ENCODE results near the gene ANO7. TPM values are rescaled to one million over a fixed set of nuclear protein-coding genes. Genes with fewer than 3 reads are reported as not detected.

The ANO7 gene
- polyA plus RNA-seq, 2 donors: 0.14 to 0.21 TPM

- H3K36me3 ChIP-seq (ENCODE audit: control insufficient read depth in 2 of 2, insufficient read depth in 2 of 2, low read length in 1 of 2): peaks cover 23 to 71% of the 10 kb centered on the region in 2 donors
Observed at GRCh38 chr2:241228860-241229516, 40.5 kb downstream of the ANO7 start.

GRCh38 chr2:241229563-241230401 is 41.3 kb downstream of the ANO7 start:
- Histone ChIP-seq H3K36me3 (ENCODE audit: control insufficient read depth in 2 of 2, insufficient read depth in 2 of 2, low read length in 1 of 2) (peaks cover 30 to 79% of the 10 kb centered on the region in 2 donors), H3K27me3 (ENCODE audit: control insufficient read depth in 1 of 2, insufficient read depth in 2 of 2, low read length in 2 of 2) (no peaks in the 10 kb centered on the region), H3K4me3 (ENCODE audit: low read depth in 1 of 2, low read length in 2 of 2) (no peak overlapping the region), H3K27ac (ENCODE audit: low read depth in 2 of 2, low read length in 1 of 2) (no peak overlapping the region), H3K9me3 (ENCODE audit: control insufficient read depth in 2 of 2, insufficient read depth in 1 of 2, low read depth in 1 of 2, low read length in 1 of 2) (no peaks in the 10 kb centered on the region), H3K4me1 (ENCODE audit: control insufficient read depth in 2 of 2, insufficient read depth in 2 of 2, low read length in 1 of 2) (peaks cover 0 to 2% of the 10 kb centered on the region in 2 donors)
- 88 to 91% methylated on average over 29 of the region's 29 CpGs for WGBS, 2 donors

More at GRCh38 chr2:241228860-241229516, 40.5 kb downstream of the ANO7 start:
- no peak overlapping the region for H3K4me3 ChIP-seq (ENCODE audit: low read depth in 1 of 2, low read length in 2 of 2)
- 75 to 78% methylated on average over 20 of the region's 20 CpGs for WGBS, 2 donors
- no peak overlapping the region for H3K27ac ChIP-seq (ENCODE audit: low read depth in 2 of 2, low read length in 1 of 2)
- no peaks in the 10 kb centered on the region for H3K27me3 ChIP-seq (ENCODE audit: control insufficient read depth in 1 of 2, insufficient read depth in 2 of 2, low read length in 2 of 2)
- H3K4me1 ChIP-seq (ENCODE audit: control insufficient read depth in 2 of 2, insufficient read depth in 2 of 2, low read length in 1 of 2): peaks cover 0 to 2% of the 10 kb centered on the region in 2 donors
- no peaks in the 10 kb centered on the region for H3K9me3 ChIP-seq (ENCODE audit: control insufficient read depth in 2 of 2, insufficient read depth in 1 of 2, low read depth in 1 of 2, low read length in 1 of 2)

GRCh38 chr2:241230435-241230834 is 42.0 kb downstream of the ANO7 start:
- H3K27ac ChIP-seq (ENCODE audit: low read depth in 2 of 2, low read length in 1 of 2): no peak overlapping the region
- no peak overlapping the region for H3K4me3 ChIP-seq (ENCODE audit: low read depth in 1 of 2, low read length in 2 of 2)
- WGBS, 2 donors: 93 to 96% methylated on average over 19 of the region's 19 CpGs
- peaks cover 36 to 84% of the 10 kb centered on the region in 2 donors for H3K36me3 ChIP-seq (ENCODE audit: control insufficient read depth in 2 of 2, insufficient read depth in 2 of 2, low read length in 1 of 2)
- H3K4me1 ChIP-seq (ENCODE audit: control insufficient read depth in 2 of 2, insufficient read depth in 2 of 2, low read length in 1 of 2): peaks cover 0 to 2% of the 10 kb centered on the region in 2 donors
- no peaks in the 10 kb centered on the region for H3K27me3 ChIP-seq (ENCODE audit: control insufficient read depth in 1 of 2, insufficient read depth in 2 of 2, low read length in 2 of 2)
- H3K9me3 ChIP-seq (ENCODE audit: control insufficient read depth in 2 of 2, insufficient read depth in 1 of 2, low read depth in 1 of 2, low read length in 1 of 2): no peaks in the 10 kb centered on the region

GRCh38 chr2:241232736-241233575 is 44.5 kb downstream of the ANO7 start:
- H3K9me3 ChIP-seq (ENCODE audit: control insufficient read depth in 2 of 2, insufficient read depth in 1 of 2, low read depth in 1 of 2, low read length in 1 of 2): no peaks in the 10 kb centered on the region
- H3K36me3 ChIP-seq (ENCODE audit: control insufficient read depth in 2 of 2, insufficient read depth in 2 of 2, low read length in 1 of 2): peaks cover 39 to 82% of the 10 kb centered on the region in 2 donors
- 86 to 87% methylated on average over 13 of the region's 13 CpGs for WGBS, 2 donors

GRCh38 chr2:241234066-241234790 is 45.8 kb downstream of the ANO7 start:
- WGBS, 2 donors: 83 to 86% methylated on average over 21 of the region's 21 CpGs

More at GRCh38 chr2:241232736-241233575, 44.5 kb downstream of the ANO7 start:
- Histone ChIP-seq H3K4me1 (ENCODE audit: control insufficient read depth in 2 of 2, insufficient read depth in 2 of 2, low read length in 1 of 2) (peaks cover 0 to 2% of the 10 kb centered on the region in 2 donors), H3K27ac (ENCODE audit: low read depth in 2 of 2, low read length in 1 of 2) (no peak overlapping the region), H3K27me3 (ENCODE audit: control insufficient read depth in 1 of 2, insufficient read depth in 2 of 2, low read length in 2 of 2) (no peaks in the 10 kb centered on the region), H3K4me3 (ENCODE audit: low read depth in 1 of 2, low read length in 2 of 2) (no peak overlapping the region)

GRCh38 chr2:241234962-241235740 is 46.7 kb downstream of the ANO7 start:
- H3K4me3 ChIP-seq (ENCODE audit: low read depth in 1 of 2, low read length in 2 of 2): no peak overlapping the region
- peaks cover 30 to 81% of the 10 kb centered on the region in 2 donors for H3K36me3 ChIP-seq (ENCODE audit: control insufficient read depth in 2 of 2, insufficient read depth in 2 of 2, low read length in 1 of 2)
- no peaks in the 10 kb centered on the region for H3K27me3 ChIP-seq (ENCODE audit: control insufficient read depth in 1 of 2, insufficient read depth in 2 of 2, low read length in 2 of 2)
- peaks cover 0 to 2% of the 10 kb centered on the region in 2 donors for H3K4me1 ChIP-seq (ENCODE audit: control insufficient read depth in 2 of 2, insufficient read depth in 2 of 2, low read length in 1 of 2)
- H3K9me3 ChIP-seq (ENCODE audit: control insufficient read depth in 2 of 2, insufficient read depth in 1 of 2, low read depth in 1 of 2, low read length in 1 of 2): no peaks in the 10 kb centered on the region
- no peak overlapping the region for H3K27ac ChIP-seq (ENCODE audit: low read depth in 2 of 2, low read length in 1 of 2)
- 83 to 85% methylated on average over 26 of the region's 26 CpGs for WGBS, 2 donors

More at GRCh38 chr2:241234066-241234790, 45.8 kb downstream of the ANO7 start:
- Histone ChIP-seq H3K4me1 (ENCODE audit: control insufficient read depth in 2 of 2, insufficient read depth in 2 of 2, low read length in 1 of 2) (peaks cover 0 to 2% of the 10 kb centered on the region in 2 donors), H3K27ac (ENCODE audit: low read depth in 2 of 2, low read length in 1 of 2) (no peak overlapping the region), H3K9me3 (ENCODE audit: control insufficient read depth in 2 of 2, insufficient read depth in 1 of 2, low read depth in 1 of 2, low read length in 1 of 2) (no peaks in the 10 kb centered on the region), H3K36me3 (ENCODE audit: control insufficient read depth in 2 of 2, insufficient read depth in 2 of 2, low read length in 1 of 2) (peaks cover 39 to 79% of the 10 kb centered on the region in 2 donors), H3K27me3 (ENCODE audit: control insufficient read depth in 1 of 2, insufficient read depth in 2 of 2, low read length in 2 of 2) (no peaks in the 10 kb centered on the region), H3K4me3 (ENCODE audit: low read depth in 1 of 2, low read length in 2 of 2) (no peak overlapping the region)

- Histone ChIP-seq H3K9me3 (ENCODE audit: control insufficient read depth in 2 of 2, insufficient read depth in 1 of 2, low read depth in 1 of 2, low read length in 1 of 2) (no peaks in the 10 kb centered on the region), H3K27me3 (ENCODE audit: control insufficient read depth in 1 of 2, insufficient read depth in 2 of 2, low read length in 2 of 2) (no peaks in the 10 kb centered on the region), H3K4me3 (ENCODE audit: low read depth in 1 of 2, low read length in 2 of 2) (no peak overlapping the region), H3K27ac (ENCODE audit: low read depth in 2 of 2, low read length in 1 of 2) (no peak overlapping the region), H3K36me3 (ENCODE audit: control insufficient read depth in 2 of 2, insufficient read depth in 2 of 2, low read length in 1 of 2) (peaks cover 30 to 82% of the 10 kb centered on the region in 2 donors), H3K4me1 (ENCODE audit: control insufficient read depth in 2 of 2, insufficient read depth in 2 of 2, low read length in 1 of 2) (peaks cover 0 to 2% of the 10 kb centered on the region in 2 donors)
- WGBS, 2 donors: 90 to 92% methylated on average over 30 of the region's 30 CpGs
Observed at GRCh38 chr2:241235859-241236593, 47.5 kb downstream of the ANO7 start.

- WGBS, 2 donors: 86 to 93% methylated on average over 6 of the region's 6 CpGs
- H3K36me3 ChIP-seq (ENCODE audit: control insufficient read depth in 2 of 2, insufficient read depth in 2 of 2, low read length in 1 of 2): peaks cover 30 to 77% of the 10 kb centered on the region in 2 donors
Observed at GRCh38 chr2:241237047-241237446, 48.6 kb downstream of the ANO7 start.

More at GRCh38 chr2:241237047-241237446, 48.6 kb downstream of the ANO7 start:
- H3K27ac ChIP-seq (ENCODE audit: low read depth in 2 of 2, low read length in 1 of 2): no peak overlapping the region
- peaks cover 0 to 2% of the 10 kb centered on the region in 2 donors for H3K4me1 ChIP-seq (ENCODE audit: control insufficient read depth in 2 of 2, insufficient read depth in 2 of 2, low read length in 1 of 2)
- no peaks in the 10 kb centered on the region for H3K27me3 ChIP-seq (ENCODE audit: control insufficient read depth in 1 of 2, insufficient read depth in 2 of 2, low read length in 2 of 2)
- no peaks in the 10 kb centered on the region for H3K9me3 ChIP-seq (ENCODE audit: control insufficient read depth in 2 of 2, insufficient read depth in 1 of 2, low read depth in 1 of 2, low read length in 1 of 2)
- no peak overlapping the region for H3K4me3 ChIP-seq (ENCODE audit: low read depth in 1 of 2, low read length in 2 of 2)

All from esophagus (tissue), 2 donors.